Keratinocyte (primary cell): ENCODE results near the gene CBL. TPM values are rescaled to one million over a fixed set of nuclear protein-coding genes. Genes with fewer than 3 reads are reported as not detected.

ENCODE experiments used
- DNase-seq: peaks from one replicate; pipeline ENCODE4 v3.0.0-alpha.2; 2011; ENCODE audit warnings: low read depth, missing footprints, low spot score
- FAIRE-seq: peaks from 2 replicates; lab custom pipeline; 2011; peaks lifted over from hg19 to GRCh38; lab: Jason Lieb, UNC
- H2AFZ ChIP-seq: 2 replicates; pipeline ENCODE4 v1.6.0; 2012; ENCODE audit warnings: low read length, control low read depth, inconsistent platforms; ENCODE audit not compliant: control insufficient read depth
- H3K27ac ChIP-seq: 2 replicates; pipeline ENCODE4 v1.5.1; 2011; ENCODE audit warnings: low read length; ENCODE audit not compliant: control insufficient read depth, insufficient read depth
- H3K27me3 ChIP-seq: 3 replicates; pipeline ENCODE4 v1.6.0; 2011; ENCODE audit warnings: low read length; ENCODE audit not compliant: control insufficient read depth, insufficient read depth; ENCODE audit errors: extremely low read depth
- H3K36me3 ChIP-seq, 2 experiments: 2 replicates in 1 of 2; 3 replicates in 1 of 2; pipeline ENCODE4 v1.5.1; 2011; ENCODE audit warnings: low read length in 2 of 2, mild to moderate bottlenecking in 1 of 2; ENCODE audit not compliant: control insufficient read depth in 2 of 2, insufficient read depth in 2 of 2; ENCODE audit errors: extremely low read depth in 1 of 2
- H3K4me1 ChIP-seq: 3 replicates; pipeline ENCODE4 v1.5.1; 2011; ENCODE audit warnings: low read length; ENCODE audit not compliant: control insufficient read depth, insufficient read depth; ENCODE audit errors: extremely low read depth
- H3K4me2 ChIP-seq: 3 replicates; pipeline ENCODE4 v1.6.0; 2011; ENCODE audit warnings: low read depth, low read length; ENCODE audit not compliant: control insufficient read depth, insufficient read depth; ENCODE audit errors: extremely low read depth
- H3K4me3 ChIP-seq, 3 experiments: fragments of 200-600 bp in 1 of 3; sonication (generic) in 1 of 3; 2 replicates in 2 of 3; 3 replicates in 1 of 3; pipeline ENCODE4 v1.5.1; 2011 to 2016; ENCODE audit warnings: low read length in 3 of 3, mild to moderate bottlenecking in 3 of 3, control low read depth in 2 of 3, inconsistent platforms in 1 of 3, low read depth in 1 of 3, mixed read lengths in 1 of 3, mixed run types in 1 of 3, moderate library complexity in 1 of 3; ENCODE audit not compliant: control insufficient read depth in 2 of 3, insufficient read depth in 2 of 3; ENCODE audit errors: extremely low read depth in 1 of 3
- H3K79me2 ChIP-seq: 2 replicates; pipeline ENCODE4 v1.6.0; 2012; ENCODE audit warnings: low read length; ENCODE audit not compliant: control insufficient read depth, insufficient read depth
- H3K9ac ChIP-seq: 3 replicates; pipeline ENCODE4 v1.6.0; 2011; ENCODE audit warnings: low read length; ENCODE audit not compliant: control insufficient read depth, insufficient read depth; ENCODE audit errors: extremely low read depth
- H3K9me1 ChIP-seq: 3 replicates; pipeline ENCODE4 v1.6.0; 2011; ENCODE audit warnings: low read length; ENCODE audit not compliant: control insufficient read depth, insufficient read depth; ENCODE audit errors: extremely low read depth
- H3K9me3 ChIP-seq: 2 replicates; pipeline ENCODE4 v1.5.1; 2012; ENCODE audit warnings: low read depth, low read length; ENCODE audit not compliant: control insufficient read depth
- H4K20me1 ChIP-seq: 3 replicates; pipeline ENCODE4 v1.6.0; 2011; ENCODE audit warnings: low read length; ENCODE audit not compliant: control insufficient read depth, insufficient read depth; ENCODE audit errors: extremely low read depth
- EZH2 ChIP-seq: IDR thresholded peaks from one replicate; pipeline ENCODE4 v1.6.1; 2012; ENCODE audit warnings: inconsistent platforms, mild to moderate bottlenecking, low read length, moderate library complexity
- dilution Hi-C: fragments of 300-500 bp; cut with MboI; formaldehyde crosslinking; loops from one replicate; pipeline ENCODE4 v1.7.0; 2020; ENCODE audit warnings: low sequenced_read_pairs; ENCODE audit not compliant: extremely low pct_ligation_motif_present
- polyA plus RNA-seq, 5 experiments: library from polyadenylated mRNA; depleted of rRNA in 3 of 5; stranded (reverse) in 3 of 5; stranded (forward) in 1 of 5; unstranded in 1 of 5; fragments of >200 nt; gene quantifications; 1 replicate in 1 of 5; 2 replicates in 3 of 5; 3 replicates in 1 of 5; pipeline versions ENCODE4 v1.2.1 to v1.2.3, GENCODE V29; 2011 to 2012; ENCODE audit warnings: missing spikeins in 2 of 5, low read depth in 1 of 5, low replicate concordance in 1 of 5
- TF ChIP-seq, protein P1 (sequence below), 3 experiments: IDR thresholded peaks in 1 of 3; conservative IDR thresholded peaks in 1 of 3; optimal IDR thresholded peaks in 1 of 3; 2 replicates in 2 of 3; 3 replicates in 1 of 3; pipeline versions ENCODE3 to v1.5.1; 2011; ENCODE audit warnings: low read length in 3 of 3, mild to moderate bottlenecking in 3 of 3, moderate library complexity in 2 of 3, control low read depth in 1 of 3, inconsistent platforms in 1 of 3; ENCODE audit not compliant: insufficient read depth in 2 of 3; ENCODE audit errors: extremely low read depth in 1 of 3

Gene CBL
- polyA plus RNA-seq, 1 donor (not counting 4 experiments of a cell fraction or from before 2014, with no cell fraction given), result 14.1 TPM

- no peak overlapping the region for H3K4me3 ChIP-seq
- H3K9ac ChIP-seq, result no peak overlapping the region
- H4K20me1 ChIP-seq, result no peaks in the 10 kb centered on the region
- H3K36me3 ChIP-seq, result no peaks in the 10 kb centered on the region
- H3K4me2 ChIP-seq, result no peak overlapping the region
- H3K9me3 ChIP-seq, result no peaks in the 10 kb centered on the region
- H3K4me1 ChIP-seq, result peaks cover 24% of the 10 kb centered on the region
- DNase-seq (no peak), FAIRE-seq (no peak)
- H2AFZ ChIP-seq, result no peak overlapping the region
- no peaks in the 10 kb centered on the region for H3K27me3 ChIP-seq
- no peak overlapping the region for H3K27ac ChIP-seq
- dilution Hi-C loops, result no loop called here
- H3K9me1 ChIP-seq, result no peaks in the 10 kb centered on the region
- TF ChIP-seq, protein P1, sequence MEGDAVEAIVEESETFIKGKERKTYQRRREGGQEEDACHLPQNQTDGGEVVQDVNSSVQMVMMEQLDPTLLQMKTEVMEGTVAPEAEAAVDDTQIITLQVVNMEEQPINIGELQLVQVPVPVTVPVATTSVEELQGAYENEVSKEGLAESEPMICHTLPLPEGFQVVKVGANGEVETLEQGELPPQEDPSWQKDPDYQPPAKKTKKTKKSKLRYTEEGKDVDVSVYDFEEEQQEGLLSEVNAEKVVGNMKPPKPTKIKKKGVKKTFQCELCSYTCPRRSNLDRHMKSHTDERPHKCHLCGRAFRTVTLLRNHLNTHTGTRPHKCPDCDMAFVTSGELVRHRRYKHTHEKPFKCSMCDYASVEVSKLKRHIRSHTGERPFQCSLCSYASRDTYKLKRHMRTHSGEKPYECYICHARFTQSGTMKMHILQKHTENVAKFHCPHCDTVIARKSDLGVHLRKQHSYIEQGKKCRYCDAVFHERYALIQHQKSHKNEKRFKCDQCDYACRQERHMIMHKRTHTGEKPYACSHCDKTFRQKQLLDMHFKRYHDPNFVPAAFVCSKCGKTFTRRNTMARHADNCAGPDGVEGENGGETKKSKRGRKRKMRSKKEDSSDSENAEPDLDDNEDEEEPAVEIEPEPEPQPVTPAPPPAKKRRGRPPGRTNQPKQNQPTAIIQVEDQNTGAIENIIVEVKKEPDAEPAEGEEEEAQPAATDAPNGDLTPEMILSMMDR (optimal IDR thresholded peaks at IDR 0.05 in 1 of 3, IDR thresholded peaks at IDR 0.05 in 1 of 3, conservative IDR thresholded peaks at IDR 0.05 in 1 of 3; ENCODE audit: extremely low read depth in 1 of 3, insufficient read depth in 2 of 3, low read length in 3 of 3), result no peak
- TF ChIP-seq EZH2, result no peak
- H3K79me2 ChIP-seq, result peaks cover 60% of the 10 kb centered on the region
These were observed 60.5 kb downstream of the CBL start for GRCh38 chr11:119266517-119267255.

DNA sequence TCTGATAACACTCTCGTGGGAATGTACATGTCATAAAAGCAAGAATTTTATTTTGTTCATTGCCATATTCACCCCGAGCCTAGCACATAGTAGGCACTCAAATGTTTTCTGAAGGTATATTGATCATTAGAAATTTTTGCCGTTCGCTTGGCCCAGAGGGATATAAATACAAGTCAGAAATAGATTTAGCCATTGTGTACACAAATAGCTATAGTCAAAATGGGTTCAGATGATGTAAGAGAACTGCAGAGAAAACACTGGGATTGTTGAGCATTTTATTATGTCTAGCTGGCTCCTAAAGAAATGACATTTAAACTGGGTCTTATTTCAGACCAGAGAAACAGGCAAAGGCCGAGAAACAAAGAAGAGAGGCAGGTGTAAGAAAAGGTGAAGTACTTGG, 61.5 kb downstream of the CBL start:
- no peak overlapping the region for H3K4me3 ChIP-seq
- H3K36me3 ChIP-seq, result no peaks in the 10 kb centered on the region
- H3K27me3 ChIP-seq, result no peaks in the 10 kb centered on the region
- H4K20me1 ChIP-seq, result no peaks in the 10 kb centered on the region
- H3K27ac ChIP-seq, result no peak overlapping the region
- FAIRE-seq (no peak), DNase-seq (no peak)
- no peak overlapping the region for H3K4me2 ChIP-seq
- TF ChIP-seq EZH2, result no peak
- TF ChIP-seq, protein P1 (optimal IDR thresholded peaks at IDR 0.05 in 1 of 3, IDR thresholded peaks at IDR 0.05 in 1 of 3, conservative IDR thresholded peaks at IDR 0.05 in 1 of 3; ENCODE audit: extremely low read depth in 1 of 3, insufficient read depth in 2 of 3, low read length in 3 of 3), result no peak
- H2AFZ ChIP-seq, result no peak overlapping the region
- peaks cover 54% of the 10 kb centered on the region for H3K79me2 ChIP-seq
- H3K9me3 ChIP-seq, result no peaks in the 10 kb centered on the region
- dilution Hi-C loops, result no loop called here
- no peaks in the 10 kb centered on the region for H3K9me1 ChIP-seq
- no peak overlapping the region for H3K9ac ChIP-seq
- H3K4me1 ChIP-seq, result peaks cover 16% of the 10 kb centered on the region
